Central memory CD4-positive, alpha-beta T cell (primary cell): ENCODE data around the gene MPV17L.
"Not testable (repeated sequence)": the region's sequence is repeated elsewhere in the genome, so short reads cannot be mapped to it uniquely, and the experiment has no call there.

Experiments
- DNase-seq: peaks from one replicate; pipeline ENCODE4 v3.0.0; 2022
- total RNA-seq, 3 experiments: gene quantifications; one replicate each; lab custom pipeline; 2026; lab: John Stamatoyannopoulos, UW

MPV17L gene
- 0 to 0.18 (median 0) reads per million in 3 experiments for total RNA-seq

GRCh38 chr16:15395631-15396508 lies at the start of gene MPV17L:
Gene MPV17L (plus strand): TSS chr16:15395754. CDS start chr16:15395898, 144 bp downstream.
- DNase-seq, result not testable (repeated sequence)

GRCh38 chr16:15348721-15349120 lies 46.8 kb upstream of the MPV17L start:
- DNase-seq, result not testable (repeated sequence)

DNA sequence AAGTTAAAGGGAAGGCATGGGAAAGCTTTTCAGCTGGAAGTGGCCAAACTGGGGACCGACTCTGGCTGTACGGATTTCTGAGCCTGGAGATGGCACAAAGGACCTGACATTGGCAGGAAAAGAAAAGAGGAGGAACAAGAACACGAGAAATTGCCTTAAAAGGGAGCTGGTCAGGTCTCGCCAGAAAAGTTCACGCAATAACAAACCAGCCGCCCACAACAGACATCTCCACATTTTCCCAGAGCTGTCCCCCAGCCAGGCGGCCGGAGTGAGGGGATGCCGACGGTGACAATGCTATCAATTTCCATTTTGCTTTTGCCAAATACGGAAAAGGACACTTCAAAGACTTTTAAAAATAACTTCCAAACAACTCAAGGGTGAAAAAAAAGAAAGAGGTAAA lies 44.3 kb upstream of the MPV17L start:
- DNase-seq, result not testable (repeated sequence)

- DNase-seq, result not testable (repeated sequence)
Measured at GRCh38 chr16:15351745-15352144, 43.8 kb upstream of the MPV17L start.

- not testable (repeated sequence) for DNase-seq
Measured at GRCh38 chr16:15352852-15353251, 42.7 kb upstream of the MPV17L start.

- DNase-seq, result not testable (repeated sequence)
Measured at GRCh38 chr16:15354846-15355245, 40.7 kb upstream of the MPV17L start.

DNA sequence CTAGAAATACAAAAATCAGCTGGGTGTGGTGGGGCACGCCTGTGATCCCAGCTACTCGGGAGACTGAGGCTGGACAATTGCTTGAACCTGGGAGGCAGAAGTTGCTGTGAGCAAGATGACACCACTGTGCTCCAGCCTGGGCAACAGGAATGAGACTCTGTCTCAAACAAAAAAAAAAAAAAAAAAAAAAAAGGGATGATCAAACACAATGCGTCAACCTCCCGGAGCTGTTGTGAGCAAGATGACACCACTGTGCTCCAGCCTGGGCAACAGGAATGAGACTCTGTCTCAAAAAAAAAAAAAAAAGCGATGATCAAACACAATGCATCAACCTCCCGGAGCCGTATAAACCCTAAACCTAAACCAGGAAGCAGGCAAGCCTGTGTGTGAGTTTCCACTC lies 38.1 kb upstream of the MPV17L start:
- DNase-seq, result not testable (repeated sequence)

- not testable (repeated sequence) for DNase-seq
Measured at GRCh38 chr16:15378194-15378593, 17.4 kb upstream of the MPV17L start, which contains the start of gene NPIPA5. Gene NPIPA5 (minus strand): TSS chr16:15378294. CDS start chr16:15378294, 0 bp downstream.

GRCh38 chr16:15382810-15383209 lies 12.7 kb upstream of the MPV17L start:
- DNase-seq, result not testable (repeated sequence)

- not testable (repeated sequence) for DNase-seq
Measured at GRCh38 chr16:15388060-15388459, 7.5 kb upstream of the MPV17L start.

GRCh38 chr16:15389916-15390315 lies 5.6 kb upstream of the MPV17L start:
- DNase-seq, result not testable (repeated sequence)

DNA sequence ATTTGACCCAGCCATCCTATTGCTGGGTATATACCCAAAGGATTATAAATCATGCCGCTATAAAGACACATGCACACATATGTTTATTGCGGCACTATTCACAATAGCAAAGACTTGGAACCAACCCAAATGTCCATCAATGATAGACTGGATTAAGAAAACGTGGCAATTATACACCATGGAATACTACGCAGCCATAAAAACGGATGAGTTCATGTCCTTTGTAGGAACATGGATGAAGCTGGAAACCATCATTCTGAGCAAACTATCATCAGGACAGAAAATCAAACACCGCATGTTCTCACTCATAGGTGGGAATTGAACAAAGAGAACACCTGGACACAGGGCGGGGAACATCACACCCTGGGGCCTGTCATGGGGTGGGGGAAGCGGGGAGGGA lies 2.5 kb upstream of the MPV17L start:
- DNase-seq, result not testable (repeated sequence)

DNA sequence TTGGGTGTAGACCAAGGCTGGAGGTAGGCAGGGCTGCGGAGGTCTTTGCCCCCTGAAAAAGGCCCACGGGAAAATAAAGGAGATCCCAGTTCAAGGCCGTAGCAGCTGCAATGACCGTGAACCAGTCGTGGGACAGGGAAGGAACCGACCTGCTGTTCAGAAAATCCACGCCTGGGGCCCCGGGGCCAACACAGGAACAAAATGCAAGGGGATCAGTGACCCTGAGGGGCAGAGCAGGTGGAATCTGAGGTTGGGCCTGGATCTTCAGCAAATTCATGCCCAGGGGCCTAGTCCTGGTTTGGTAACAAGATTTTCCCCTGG lies 915 bp downstream of the MPV17L start:
- not testable (repeated sequence) for DNase-seq

- no peak for DNase-seq
Measured at GRCh38 chr16:15396948-15397594, 1.5 kb downstream of the MPV17L start.

DNA sequence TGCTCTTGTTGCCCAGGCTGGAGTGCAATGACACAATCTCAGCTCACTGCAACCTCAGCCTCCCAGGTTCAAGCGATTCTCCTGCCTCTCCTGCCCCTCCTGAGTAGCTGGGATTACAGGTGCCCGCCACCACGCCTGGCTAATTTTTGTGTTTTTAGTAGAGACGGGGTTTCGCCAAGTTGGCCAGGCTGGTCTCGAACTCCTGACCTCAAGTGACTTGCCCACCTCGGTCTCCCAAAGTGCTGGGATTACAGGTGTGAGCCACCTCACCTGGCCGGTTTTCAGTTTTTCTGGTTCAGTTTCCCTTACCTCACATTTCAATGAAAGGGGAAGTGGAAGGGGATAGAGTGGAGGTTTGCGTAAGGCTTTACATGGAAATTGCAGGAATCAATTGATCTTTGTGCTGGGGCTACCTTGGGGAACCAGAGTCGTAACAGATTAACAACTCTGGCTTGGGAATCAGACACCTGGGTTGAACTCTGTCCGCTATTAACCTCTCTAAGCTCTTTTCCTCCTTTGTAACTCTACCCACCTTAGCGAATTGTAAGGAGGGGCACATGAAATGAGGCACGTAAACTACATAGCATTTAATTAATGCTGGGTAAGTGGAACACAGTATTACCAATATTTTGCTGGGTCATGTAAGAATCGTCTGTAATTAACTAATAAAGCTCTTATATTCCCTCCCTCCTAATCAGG lies 3.2 kb downstream of the MPV17L start:
- no peak for DNase-seq

GRCh38 chr16:15399317-15399716 lies 3.8 kb downstream of the MPV17L start:
- DNase-seq, result no peak

DNA sequence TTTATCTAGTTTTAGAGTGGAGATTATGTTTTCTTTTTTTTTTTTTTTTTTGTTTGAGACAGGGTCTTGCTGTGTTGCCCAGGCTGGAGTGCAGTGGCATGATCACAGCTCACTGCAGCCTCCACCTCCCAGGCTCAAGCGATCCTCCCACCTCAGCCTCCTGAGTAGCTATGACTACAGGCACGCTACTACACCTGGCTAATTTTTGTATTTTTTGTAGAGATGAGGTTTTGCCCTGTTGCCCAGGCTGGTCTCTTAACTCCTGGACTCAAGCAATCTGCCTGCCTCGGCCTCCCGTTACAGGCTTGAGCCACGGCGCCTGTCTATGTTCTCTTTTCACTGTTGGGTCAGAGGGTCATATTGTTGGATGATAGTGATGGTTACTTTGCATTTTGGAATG lies 4.8 kb downstream of the MPV17L start:
- DNase-seq, result not testable (repeated sequence)

DNA sequence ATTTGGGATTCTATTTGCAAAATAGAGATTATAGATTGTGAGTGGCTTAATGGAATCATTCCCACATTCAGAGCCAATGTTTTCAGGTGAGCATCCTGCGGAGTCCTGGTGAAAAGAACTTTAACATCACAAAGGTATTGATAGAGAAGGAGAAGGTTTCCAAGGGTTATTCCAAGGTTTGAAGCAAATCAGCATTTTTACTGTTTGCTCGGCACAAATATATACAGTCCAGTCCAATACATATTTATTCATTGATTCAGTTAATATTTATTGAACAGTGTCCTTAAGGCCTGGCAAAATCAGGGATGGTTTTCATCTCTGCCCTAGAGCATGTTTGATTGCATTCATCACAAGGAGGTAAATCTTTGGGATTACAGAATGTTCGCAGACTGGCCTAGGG lies 6.4 kb downstream of the MPV17L start:
- DNase-seq, result no peak

GRCh38 chr16:15403392-15403995 lies 7.9 kb downstream of the MPV17L start:
- DNase-seq, result no peak

DNA sequence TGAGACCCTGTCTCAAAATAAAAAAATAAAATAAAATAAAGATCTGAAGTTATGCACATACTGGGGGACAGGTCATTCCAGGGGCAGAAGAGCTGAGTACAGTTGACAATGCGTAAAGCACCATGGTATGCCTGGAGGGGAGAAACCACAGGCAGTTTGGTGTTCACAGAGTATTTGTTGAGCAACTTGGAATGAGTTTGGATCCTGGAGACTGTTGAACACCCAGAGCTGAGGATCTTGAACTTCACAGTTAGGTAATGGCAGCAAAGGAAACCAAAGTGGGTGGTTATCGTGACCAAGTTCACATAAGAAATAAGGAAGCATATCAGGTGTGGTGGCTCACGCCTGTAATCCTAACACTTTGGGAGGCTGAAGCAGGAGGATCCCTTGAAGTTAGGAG lies 8.5 kb downstream of the MPV17L start:
- DNase-seq, result not testable (repeated sequence)

DNA sequence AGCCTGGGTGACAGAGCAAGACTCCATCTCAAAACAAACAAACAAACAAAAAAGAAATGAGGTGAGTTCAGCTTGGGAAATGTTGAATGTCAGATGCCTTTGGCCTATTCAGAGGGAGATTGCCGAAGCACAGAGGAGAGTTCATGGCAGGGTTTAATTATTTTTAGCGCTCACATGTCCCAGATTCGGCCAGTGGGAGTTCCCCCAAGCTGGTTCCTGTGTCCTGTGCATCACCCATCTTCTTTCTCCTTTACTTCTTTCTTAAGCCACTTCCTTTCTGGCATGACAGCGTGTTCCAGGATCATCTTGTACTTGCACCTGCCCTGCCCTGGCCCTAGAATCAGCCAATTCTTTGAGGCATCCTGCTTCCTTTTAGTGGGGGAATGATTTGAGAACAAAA lies 9.2 kb downstream of the MPV17L start:
- DNase-seq, result no peak

- not testable (repeated sequence) for DNase-seq
Measured at GRCh38 chr16:15407756-15408155, 12.2 kb downstream of the MPV17L start.

GRCh38 chr16:15409476-15409875 lies 13.9 kb downstream of the MPV17L start:
- DNase-seq, result not testable (repeated sequence)
